Type B pancreatic cell (in vitro differentiated cells): ENCODE data around the gene MREG. TPM values are rescaled to one million over a fixed set of nuclear protein-coding genes. Genes with fewer than 3 reads are reported as not detected.
"Not testable (repeated sequence)": the region's sequence is repeated elsewhere in the genome, so short reads cannot be mapped to it uniquely, and the experiment has no call there.

Experiments
- DNase-seq: peaks from one replicate; pipeline ENCODE4 v3.0.0; 2021; ENCODE audit warnings: mixed read lengths; ENCODE audit not compliant: unreplicated experiment; ENCODE audit errors: extremely low spot score
- H3K27ac Mint-ChIP-seq: 2 replicates; pipeline ENCODE4 v1.8.0; 2021; ENCODE audit warnings: mild to moderate bottlenecking, mixed read lengths
- H3K27me3 Mint-ChIP-seq: 2 replicates; pipeline ENCODE4 v1.8.0; 2021; ENCODE audit warnings: mixed read lengths
- H3K36me3 Mint-ChIP-seq: 2 replicates; pipeline ENCODE4 v1.8.0; 2021; ENCODE audit warnings: mixed read lengths
- H3K4me1 Mint-ChIP-seq: one replicate; pipeline ENCODE4 v1.8.0; 2021; ENCODE audit warnings: mixed read lengths; ENCODE audit not compliant: unreplicated experiment
- H3K4me3 Mint-ChIP-seq: 2 replicates; pipeline ENCODE4 v1.8.0; 2021; ENCODE audit warnings: mild to moderate bottlenecking, mixed read lengths
- H3K9me3 Mint-ChIP-seq: 2 replicates; pipeline ENCODE4 v1.8.0; 2021; ENCODE audit warnings: mixed read lengths
- CTCF ChIP-seq: fragments of 200-600 bp; sonication (generic); conservative IDR thresholded peaks from 2 replicates; pipeline ENCODE4 v1.5.0; 2021; ENCODE audit warnings: antibody characterized with exemption, mild to moderate bottlenecking
- total RNA-seq: library from RNA; stranded (reverse); gene quantifications from 2 replicates; pipeline ENCODE4 v1.2.1, GENCODE V29; 2021; ENCODE audit warnings: low replicate concordance

Gene MREG
- total RNA-seq, 1 donor from 2014 or later: 15.7 TPM

DNA sequence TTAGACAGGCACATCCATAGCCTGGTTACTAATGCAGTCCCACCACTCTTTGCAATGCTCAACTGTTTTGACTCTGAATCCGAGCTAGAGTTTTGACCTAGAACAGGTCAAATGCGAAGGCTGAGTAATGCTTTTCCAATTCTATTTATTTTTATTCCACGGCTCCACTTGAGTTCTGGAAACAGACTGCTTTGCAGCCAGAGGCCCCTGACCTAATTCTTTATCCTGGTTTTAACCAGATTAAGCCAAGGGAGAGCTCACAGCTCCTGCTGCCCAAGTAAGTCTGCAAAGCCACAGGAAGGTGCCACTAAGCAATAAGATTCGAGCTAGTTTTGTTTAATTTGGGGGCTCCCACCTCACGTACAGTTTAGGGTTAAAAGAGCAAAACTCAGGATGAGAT, 51.4 kb downstream of the MREG start:
- no peak for TF ChIP-seq CTCF
- H3K4me3 Mint-ChIP-seq: no peak overlapping the region
- no peak overlapping the region for H3K27ac Mint-ChIP-seq
- H3K27me3 Mint-ChIP-seq: no peaks in the 10 kb centered on the region
- peaks cover 23% of the 10 kb centered on the region for H3K4me1 Mint-ChIP-seq
- peaks cover 23% of the 10 kb centered on the region for H3K36me3 Mint-ChIP-seq
- peaks cover 3% of the 10 kb centered on the region for H3K9me3 Mint-ChIP-seq
- DNase-seq: no peak

- Mint-ChIP-seq H3K27ac (no peak overlapping the region), H3K27me3 (no peaks in the 10 kb centered on the region), H3K4me1 (peaks cover 6% of the 10 kb centered on the region), H3K4me3 (no peak overlapping the region), H3K9me3 (peaks cover 3% of the 10 kb centered on the region), H3K36me3 (peaks cover 23% of the 10 kb centered on the region)
- DNase-seq: no peak
- no peak for TF ChIP-seq CTCF
These were observed 55.1 kb downstream of the MREG start for GRCh38 chr2:215958257-215958656.

DNA sequence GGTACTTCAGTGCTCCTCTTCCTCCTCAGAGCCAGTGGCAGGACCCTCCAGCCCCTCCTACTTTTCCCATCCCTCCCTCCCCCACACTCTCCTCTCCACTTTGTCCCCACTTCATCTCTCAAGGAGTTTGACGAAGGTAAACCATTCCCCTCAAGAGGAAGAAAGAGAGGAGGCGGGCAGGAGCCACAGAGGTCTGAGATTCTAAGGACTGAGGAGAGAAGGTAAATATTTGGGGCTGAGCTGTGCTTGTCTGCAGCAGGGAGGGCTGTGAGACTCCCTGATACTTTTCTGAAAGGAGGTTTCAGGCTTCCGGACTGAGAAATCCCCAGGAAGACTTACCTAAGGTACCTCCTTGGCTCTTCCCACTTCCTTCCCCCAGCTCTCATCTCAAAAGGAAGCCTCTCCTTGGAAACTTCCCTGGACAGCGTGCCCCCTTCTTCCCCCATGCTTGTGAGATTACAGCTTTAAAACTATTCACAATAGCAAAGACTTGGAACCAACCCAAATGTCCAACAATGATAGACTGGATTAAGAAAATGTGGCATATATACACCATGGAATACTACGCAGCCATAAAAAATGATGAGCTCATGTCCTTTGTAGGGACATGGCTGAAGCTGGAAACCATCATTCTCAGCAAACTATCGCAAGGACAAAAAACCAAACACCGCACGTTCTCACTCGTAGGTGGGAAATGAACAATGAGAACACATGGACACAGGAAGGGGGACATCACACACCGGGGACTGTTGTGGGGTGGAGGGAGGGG, 55.8 kb downstream of the MREG start:
- not testable (repeated sequence) for H3K4me1 Mint-ChIP-seq, H3K27me3 Mint-ChIP-seq, H3K4me3 Mint-ChIP-seq, H3K9me3 Mint-ChIP-seq, DNase-seq, H3K27ac Mint-ChIP-seq
- H3K36me3 Mint-ChIP-seq: peaks cover 22% of the 10 kb centered on the region

- TF ChIP-seq CTCF: no peak
- no peak for DNase-seq
- Mint-ChIP-seq H3K4me1 (peaks cover 5% of the 10 kb centered on the region), H3K4me3 (no peak overlapping the region), H3K36me3 (peaks cover 4% of the 10 kb centered on the region), H3K27ac (no peak overlapping the region), H3K9me3 (no peaks in the 10 kb centered on the region), H3K27me3 (no peaks in the 10 kb centered on the region)
These were observed 60.3 kb downstream of the MREG start for GRCh38 chr2:215952860-215953637.

- Mint-ChIP-seq H3K27me3 (no peaks in the 10 kb centered on the region), H3K9me3 (no peaks in the 10 kb centered on the region), H3K4me1 (peaks cover 5% of the 10 kb centered on the region), H3K36me3 (no peaks in the 10 kb centered on the region), H3K4me3 (no peak overlapping the region), H3K27ac (no peak overlapping the region)
- TF ChIP-seq CTCF: no peak
- no peak for DNase-seq
These were observed 61.8 kb downstream of the MREG start for GRCh38 chr2:215951558-215951957.

- no peaks in the 10 kb centered on the region for H3K27me3 Mint-ChIP-seq
- H3K27ac Mint-ChIP-seq: no peak overlapping the region
- TF ChIP-seq CTCF: peak; percentile 72
- no peak for DNase-seq
- H3K9me3 Mint-ChIP-seq: no peaks in the 10 kb centered on the region
- H3K36me3 Mint-ChIP-seq: peaks cover 11% of the 10 kb centered on the region
- peaks cover 5% of the 10 kb centered on the region for H3K4me1 Mint-ChIP-seq
- H3K4me3 Mint-ChIP-seq: no peak overlapping the region
These were observed 63.4 kb downstream of the MREG start for GRCh38 chr2:215949991-215950404.
